Testis (tissue), 3 donors: Measurements from ENCODE around the gene PRSS27. TPM values are rescaled to one million over a fixed set of nuclear protein-coding genes. Genes with fewer than 3 reads are reported as not detected.

Experiments used
- DNase-seq: peaks from one replicate; pipeline ENCODE4 v3.0.0-alpha.2; 2019
- H3K27ac ChIP-seq, 2 donors: fragments of 200-600 bp; sonication (generic); one replicate each; pipeline ENCODE4 v1.5.1; 2019
- H3K27me3 ChIP-seq: fragments of 200-600 bp; sonication (generic); one replicate; pipeline ENCODE4 v1.5.1; 2019
- H3K36me3 ChIP-seq: fragments of 200-600 bp; sonication (generic); one replicate; pipeline ENCODE4 v1.5.1; 2017; ENCODE audit warnings: low read depth; ENCODE audit errors: missing control alignments
- H3K4me1 ChIP-seq: fragments of 200-600 bp; sonication (generic); one replicate; pipeline ENCODE4 v1.5.1; 2019
- H3K4me3 ChIP-seq, 2 donors: fragments of 200-600 bp; sonication (generic); one replicate each; pipeline ENCODE4 v1.5.1; 2017 to 2019
- H3K9me3 ChIP-seq: fragments of 200-600 bp; sonication (generic); one replicate; pipeline ENCODE4 v1.5.1; 2017
- CTCF ChIP-seq, 3 experiments: fragments of 450-650 bp in 2 of 3; fragments of 200-600 bp in 1 of 3; sonication (generic) in 1 of 3; IDR thresholded peaks; one replicate each; pipeline ENCODE4 v1.5.1; 2016 to 2019; ENCODE audit warnings: antibody characterized with exemption in 3 of 3, mild to moderate bottlenecking in 2 of 3, moderate library complexity in 1 of 3
- POLR2A ChIP-seq: fragments of 450-650 bp; IDR thresholded peaks from one replicate; pipeline ENCODE4 v1.6.1; 2017; ENCODE audit warnings: antibody characterized with exemption, mild to moderate bottlenecking, moderate library complexity
- whole genome bisulfite sequencing, 2 donors: methylation state at CpG; one replicate each; pipeline ENCODE4 v1.1.5; 2018; 5-methylcytosine and 5-hydroxymethylcytosine counted together
- intact Hi-C: fragments of 100-400 bp; cut with DNase I; formaldehyde crosslinking; loops from one replicate; pipeline ENCODE4 v1.15.1; 2023; ENCODE audit warnings: low total_unique reads
- polyA plus RNA-seq: library from polyadenylated mRNA; stranded (reverse); fragments of 350-450 nt; fragmentation: Illumina TruSeq; extraction: RNeasy Lipid Tissue Mini Kit (QIAGEN cat#74804); gene quantifications from one replicate; pipeline ENCODE4 v1.2.3, GENCODE V29; 2014; ENCODE audit warnings: low read depth, low replicate concordance; ENCODE audit not compliant: insufficient read depth
- total RNA-seq, 2 donors: library from RNA; depleted of rRNA; stranded (reverse); fragments of >200 nt; gene quantifications; one replicate each; pipeline ENCODE4 v1.2.3, GENCODE V29; 2016

The PRSS27 gene
- total and polyA plus RNA-seq, 3 donors from 2014 or later = 4.3 to 6.7 (median 6.4) TPM

GRCh38 chr16:2706611-2707311 is 13.3 kb downstream of the PRSS27 start:
- Histone ChIP-seq H3K9me3 (no peaks in the 10 kb centered on the region), H3K36me3 (no peaks in the 10 kb centered on the region)

GRCh38 chr16:2706085-2706484 is 13.9 kb downstream of the PRSS27 start:
- 94 to 98% methylated on average over 13 to 17 of the region's 17 CpGs for WGBS, 2 donors
- no peaks in the 10 kb centered on the region for H3K36me3 ChIP-seq
- H3K4me1 ChIP-seq = no peaks in the 10 kb centered on the region
- no peak overlapping the region for H3K27ac ChIP-seq
- no peak overlapping the region for H3K4me3 ChIP-seq
- intact Hi-C loops = no loop called here
- no peak for TF ChIP-seq POLR2A
- TF ChIP-seq CTCF (IDR thresholded peaks at IDR 0.05) = no peak
- H3K27me3 ChIP-seq = no peaks in the 10 kb centered on the region
- H3K9me3 ChIP-seq = no peaks in the 10 kb centered on the region
- no peak for DNase-seq

More at GRCh38 chr16:2706611-2707311, 13.3 kb downstream of the PRSS27 start:
- Histone ChIP-seq H3K4me3 (no peak overlapping the region), H3K4me1 (no peaks in the 10 kb centered on the region), H3K27me3 (no peaks in the 10 kb centered on the region), H3K27ac (no peak overlapping the region)
- 91 to 96% methylated on average over 8 to 22 of the region's 22 CpGs for WGBS, 2 donors
- DNase-seq = no peak
- intact Hi-C loops = no loop called here
- no peak for TF ChIP-seq POLR2A
- TF ChIP-seq CTCF (IDR thresholded peaks at IDR 0.05) = no peak

GRCh38 chr16:2705351-2705750 is 14.7 kb downstream of the PRSS27 start:
- Histone ChIP-seq H3K4me3 (no peak overlapping the region), H3K9me3 (no peaks in the 10 kb centered on the region), H3K27me3 (no peaks in the 10 kb centered on the region), H3K36me3 (no peaks in the 10 kb centered on the region), H3K27ac (no peak overlapping the region), H3K4me1 (no peaks in the 10 kb centered on the region)
- intact Hi-C loops = no loop called here
- DNase-seq = no peak
- TF ChIP-seq POLR2A (no peak), CTCF (IDR thresholded peaks at IDR 0.05) (no peak)
- 92% methylated on average over 8 of the region's 10 CpGs; no CpG with 5 or more reads in 1 of the 2 donors for WGBS, 2 donors

GRCh38 chr16:2704983-2705275 is 15.1 kb downstream of the PRSS27 start:
- H3K4me3 ChIP-seq = no peak overlapping the region
- H3K9me3 ChIP-seq = no peaks in the 10 kb centered on the region
- no peak for TF ChIP-seq POLR2A
- no peak for TF ChIP-seq CTCF (IDR thresholded peaks at IDR 0.05)
- H3K36me3 ChIP-seq = no peaks in the 10 kb centered on the region
- H3K4me1 ChIP-seq = no peaks in the 10 kb centered on the region
- no peak overlapping the region for H3K27ac ChIP-seq
- no peak for DNase-seq
- intact Hi-C loops = no loop called here
- H3K27me3 ChIP-seq = no peaks in the 10 kb centered on the region
- WGBS, 2 donors = 67 to 95% methylated on average over 1 to 14 of the region's 14 CpGs
